HG03103 (cell line): Measurements from ENCODE around the gene RNASE4.
A peak's percentile ranks its signal among the peaks of the same experiment; 100 is the strongest.

ENCODE experiments used
- ATAC-seq: cut with Tn5 transposase; IDR thresholded peaks from one replicate; pipeline ENCODE4 v1.9.1; 2021; ENCODE audit warnings: low read depth; ENCODE audit not compliant: unreplicated experiment

The RNASE4 gene

GRCh38 chr14:20671597-20672283 lies 12.6 kb upstream of the RNASE4 start:
- ATAC-seq: no peak

GRCh38 chr14:20675669-20676068 lies 8.7 kb upstream of the RNASE4 start:
- ATAC-seq: no peak

GRCh38 chr14:20676072-20676471 lies 8.3 kb upstream of the RNASE4 start:
- no peak for ATAC-seq

GRCh38 chr14:20679907-20680306 lies 4.5 kb upstream of the RNASE4 start:
- no peak for ATAC-seq

- no peak for ATAC-seq
Measured at GRCh38 chr14:20680363-20680762, 4.0 kb upstream of the RNASE4 start.

- no peak for ATAC-seq
Measured at GRCh38 chr14:20680843-20681347, 3.5 kb upstream of the RNASE4 start.

GRCh38 chr14:20681348-20682126 lies 2.8 kb upstream of the RNASE4 start:
- peak; percentile 24 for ATAC-seq

- no peak for ATAC-seq
Measured at GRCh38 chr14:20682127-20682434, 2.3 kb upstream of the RNASE4 start.

GRCh38 chr14:20682435-20683124 lies 1.8 kb upstream of the RNASE4 start:
- peak; percentile 42 for ATAC-seq

GRCh38 chr14:20683125-20683890 lies 1.1 kb upstream of the RNASE4 start:
- ATAC-seq: peak; percentile 21

GRCh38 chr14:20684662-20685456 lies 499 bp downstream of the RNASE4 start:
- ATAC-seq: no peak

GRCh38 chr14:20686386-20687143 lies 2.2 kb downstream of the RNASE4 start:
- ATAC-seq: no peak

- no peak for ATAC-seq
Measured at GRCh38 chr14:20687362-20688166, 3.2 kb downstream of the RNASE4 start.

- ATAC-seq: no peak
Measured at GRCh38 chr14:20688167-20688839, 3.9 kb downstream of the RNASE4 start, which contains the start of gene ANG. Gene ANG (plus strand): TSS chr14:20688764. CDS start chr14:20693565, 4,801 bp downstream.

- ATAC-seq: no peak
Measured at GRCh38 chr14:20690848-20691640, 6.7 kb downstream of the RNASE4 start.

- ATAC-seq: no peak
Measured at GRCh38 chr14:20692116-20692751, 7.9 kb downstream of the RNASE4 start.
